Thyroid gland (tissue), 4 donors: Measurements from ENCODE around the gene COA7. TPM values are rescaled to one million over a fixed set of nuclear protein-coding genes. Genes with fewer than 3 reads are reported as not detected.

Experiments
- DNase-seq, 2 donors: peaks; one replicate each; pipeline ENCODE4 v3.0.0-alpha.2; 2019
- H3K27ac ChIP-seq, 3 donors: fragments of 200-600 bp; sonication (generic); 1 replicate in 2 of 3; 2 replicates in 1 of 3; pipeline ENCODE4 v1.5.1; 2016 to 2019; ENCODE audit warnings: mild to moderate bottlenecking in 1 of 3, moderate library complexity in 1 of 3
- H3K27me3 ChIP-seq: fragments of 200-600 bp; sonication (generic); one replicate; pipeline ENCODE4 v1.5.1; 2019
- H3K36me3 ChIP-seq, 2 donors: fragments of 200-600 bp; sonication (generic); one replicate each; pipeline ENCODE4 v1.5.1; 2016 to 2019
- H3K4me1 ChIP-seq, 2 donors: fragments of 200-600 bp; sonication (generic); one replicate each; pipeline ENCODE4 v1.5.1; 2017 to 2019
- H3K4me3 ChIP-seq, 3 donors: fragments of 200-600 bp; sonication (generic); replicated peaks in 1 of 3; 1 replicate in 2 of 3; 2 replicates in 1 of 3; pipeline ENCODE4 v1.5.1; 2016; ENCODE audit warnings: mild to moderate bottlenecking in 1 of 3
- H3K9me3 ChIP-seq: fragments of 200-600 bp; sonication (generic); one replicate; pipeline ENCODE4 v1.5.1; 2017
- POLR2A ChIP-seq, 2 donors: fragments of 450-650 bp; IDR thresholded peaks; one replicate each; pipeline ENCODE4 v1.6.1; 2017; ENCODE audit warnings: antibody characterized with exemption in 2 of 2, mild to moderate bottlenecking in 2 of 2, moderate library complexity in 1 of 2
- WGBS, 2 donors: methylation state at CpG; one replicate each; pipeline ENCODE4 v1.1.5; 2017; 5-methylcytosine and 5-hydroxymethylcytosine counted together
- intact Hi-C: fragments of 100-400 bp; cut with DNase I; formaldehyde crosslinking; loops from one replicate; pipeline ENCODE4 v1.15.1; 2023
- total RNA-seq, 4 donors: library from RNA; depleted of rRNA; stranded (reverse); fragments of >200 nt; gene quantifications; one replicate each; pipeline ENCODE4 v1.2.3, GENCODE V29; 2016
- TF ChIP-seq, protein P1 (sequence below), 6 experiments: fragments of 200-600 bp in 3 of 6; fragments of 450-650 bp in 3 of 6; sonication (generic) in 3 of 6; IDR thresholded peaks; one replicate each; pipeline ENCODE4 v1.5.1; 2016 to 2019; ENCODE audit warnings: antibody characterized with exemption in 6 of 6, mild to moderate bottlenecking in 2 of 6, inconsistent platforms in 1 of 6, moderate library complexity in 1 of 6

Gene COA7
- total RNA-seq, 4 donors from 2014 or later, result 10.6 to 14.7 (median 11.5) TPM

DNA sequence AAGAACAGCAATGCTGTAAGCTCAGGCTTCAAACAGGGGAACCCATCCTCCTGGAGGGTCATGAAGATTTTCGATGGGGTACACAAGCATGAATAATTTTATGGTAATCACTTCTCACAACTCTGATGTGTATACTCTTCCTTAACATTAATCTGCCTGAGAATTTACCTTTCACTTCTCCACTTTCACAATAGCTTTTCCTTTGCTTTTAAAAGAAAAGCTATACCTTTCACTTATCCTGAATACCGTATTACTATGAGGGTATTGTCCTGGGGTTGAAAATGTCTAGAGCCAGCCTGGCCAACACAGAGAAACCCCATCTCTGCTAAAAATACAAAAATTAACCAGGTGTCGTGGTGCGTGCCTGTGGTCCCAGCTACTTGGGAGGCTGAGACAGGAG, 15.4 kb upstream of the COA7 start:
- H3K27ac ChIP-seq, result no peak overlapping the region
- no peaks in the 10 kb centered on the region for H3K9me3 ChIP-seq
- WGBS, 2 donors, result 92 to 95% methylated on average over 4 of the region's 4 CpGs
- H3K36me3 ChIP-seq, result no peaks in the 10 kb centered on the region
- intact Hi-C loops, result no loop called here
- H3K4me1 ChIP-seq, result no peaks in the 10 kb centered on the region
- no peaks in the 10 kb centered on the region for H3K27me3 ChIP-seq
- TF ChIP-seq, protein P1, sequence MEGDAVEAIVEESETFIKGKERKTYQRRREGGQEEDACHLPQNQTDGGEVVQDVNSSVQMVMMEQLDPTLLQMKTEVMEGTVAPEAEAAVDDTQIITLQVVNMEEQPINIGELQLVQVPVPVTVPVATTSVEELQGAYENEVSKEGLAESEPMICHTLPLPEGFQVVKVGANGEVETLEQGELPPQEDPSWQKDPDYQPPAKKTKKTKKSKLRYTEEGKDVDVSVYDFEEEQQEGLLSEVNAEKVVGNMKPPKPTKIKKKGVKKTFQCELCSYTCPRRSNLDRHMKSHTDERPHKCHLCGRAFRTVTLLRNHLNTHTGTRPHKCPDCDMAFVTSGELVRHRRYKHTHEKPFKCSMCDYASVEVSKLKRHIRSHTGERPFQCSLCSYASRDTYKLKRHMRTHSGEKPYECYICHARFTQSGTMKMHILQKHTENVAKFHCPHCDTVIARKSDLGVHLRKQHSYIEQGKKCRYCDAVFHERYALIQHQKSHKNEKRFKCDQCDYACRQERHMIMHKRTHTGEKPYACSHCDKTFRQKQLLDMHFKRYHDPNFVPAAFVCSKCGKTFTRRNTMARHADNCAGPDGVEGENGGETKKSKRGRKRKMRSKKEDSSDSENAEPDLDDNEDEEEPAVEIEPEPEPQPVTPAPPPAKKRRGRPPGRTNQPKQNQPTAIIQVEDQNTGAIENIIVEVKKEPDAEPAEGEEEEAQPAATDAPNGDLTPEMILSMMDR (IDR thresholded peaks at IDR 0.05), result no peak
- no peak for TF ChIP-seq POLR2A (IDR thresholded peaks at IDR 0.05)
- H3K4me3 ChIP-seq, result no peak overlapping the region
- DNase-seq, result no peak

GRCh38 chr1:52709016-52709415, 10.9 kb upstream of the COA7 start:
- Histone ChIP-seq H3K27ac (no peak overlapping the region), H3K4me1 (no peaks in the 10 kb centered on the region), H3K27me3 (no peaks in the 10 kb centered on the region), H3K4me3 (no peak overlapping the region), H3K36me3 (no peaks in the 10 kb centered on the region), H3K9me3 (no peaks in the 10 kb centered on the region)
- DNase-seq, result no peak
- intact Hi-C loops, result no loop called here
- WGBS, 2 donors, result 70 to 76% methylated on average over 6 of the region's 6 CpGs
- no peak for TF ChIP-seq POLR2A (IDR thresholded peaks at IDR 0.05)
- TF ChIP-seq, protein P1 (IDR thresholded peaks at IDR 0.05), result no peak

DNA sequence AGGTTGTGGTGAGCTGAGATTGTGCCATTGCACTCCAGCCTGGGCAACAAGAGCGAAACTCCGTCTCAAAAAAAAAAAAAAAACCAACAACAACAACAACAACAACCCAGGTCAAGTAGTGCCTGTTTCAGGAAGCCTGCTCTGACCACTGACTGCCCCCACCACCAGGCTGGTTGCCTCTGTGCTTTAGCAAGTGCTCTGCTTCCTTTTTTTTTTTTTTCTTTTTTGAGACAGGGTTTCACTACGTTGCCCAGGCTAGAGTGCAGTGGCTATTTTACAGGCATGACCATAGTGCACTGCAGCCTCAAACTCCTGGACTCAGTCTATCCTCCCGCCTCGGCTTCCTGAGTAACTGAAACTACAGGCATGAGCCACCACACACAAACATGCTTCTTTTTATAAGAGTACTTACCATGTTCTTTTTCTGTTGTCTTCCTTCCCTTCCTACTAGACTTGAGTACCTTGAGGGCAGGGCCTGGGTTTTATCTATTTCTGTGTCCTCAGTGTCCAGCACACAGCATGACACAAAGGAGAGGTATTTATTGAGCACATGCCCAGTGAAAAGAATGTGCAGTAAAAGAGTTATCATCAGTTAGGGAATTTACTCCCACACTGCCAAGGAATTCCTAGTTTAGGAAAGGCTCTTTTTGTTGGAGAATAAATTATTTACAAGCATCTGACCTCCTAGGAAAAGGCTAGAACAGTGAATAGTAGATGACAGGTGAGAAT, 9.9 kb upstream of the COA7 start:
- peaks cover 0 to 5% of the 10 kb centered on the region in 2 donors for H3K4me1 ChIP-seq
- H3K36me3 ChIP-seq, result no peaks in the 10 kb centered on the region
- H3K27ac ChIP-seq, result no peak overlapping the region
- H3K27me3 ChIP-seq, result no peaks in the 10 kb centered on the region
- intact Hi-C loops, result no loop called here
- no peaks in the 10 kb centered on the region for H3K9me3 ChIP-seq
- no peak overlapping the region for H3K4me3 ChIP-seq
- 82 to 90% methylated on average over 5 of the region's 5 CpGs for WGBS, 2 donors
- TF ChIP-seq POLR2A (IDR thresholded peaks at IDR 0.05), result no peak
- DNase-seq, result no peak

- 90 to 94% methylated on average over 18 of the region's 18 CpGs for WGBS, 2 donors
- intact Hi-C loops, result no loop called here
- TF ChIP-seq, protein P1 (IDR thresholded peaks at IDR 0.05), result no peak
- no peak for TF ChIP-seq POLR2A (IDR thresholded peaks at IDR 0.05)
- H3K27me3 ChIP-seq, result no peaks in the 10 kb centered on the region
- no peak overlapping the region for H3K27ac ChIP-seq
- no peaks in the 10 kb centered on the region for H3K9me3 ChIP-seq
- H3K4me1 ChIP-seq, result peaks cover 0 to 5% of the 10 kb centered on the region in 2 donors
- no peaks in the 10 kb centered on the region for H3K36me3 ChIP-seq
- H3K4me3 ChIP-seq, result no peak overlapping the region
- no peak for DNase-seq
These were observed 9.1 kb upstream of the COA7 start for GRCh38 chr1:52706941-52707926.

- Histone ChIP-seq H3K27ac (no peak overlapping the region), H3K4me3 (no peak overlapping the region), H3K27me3 (no peaks in the 10 kb centered on the region), H3K36me3 (no peaks in the 10 kb centered on the region), H3K9me3 (no peaks in the 10 kb centered on the region), H3K4me1 (peaks cover 0 to 5% of the 10 kb centered on the region in 2 donors)
- WGBS, 2 donors, result 69 to 72% methylated on average over 5 to 6 of the region's 6 CpGs
- no peak for DNase-seq
- intact Hi-C loops, result no loop called here
- TF ChIP-seq, protein P1 (IDR thresholded peaks at IDR 0.05), result no peak
- no peak for TF ChIP-seq POLR2A (IDR thresholded peaks at IDR 0.05)
These were observed 8.1 kb upstream of the COA7 start for GRCh38 chr1:52706136-52706670.
